PFSK-1 (cell line): ENCODE measurements around the gene C11orf16.

Experiments used
- POLR2AphosphoS5 ChIP-seq: IDR thresholded peaks from 2 replicates; pipeline ENCODE4 v1.6.1; 2012; ENCODE audit warnings: low read depth, mild to moderate bottlenecking, control low read depth, low read length, moderate library complexity
- SIN3A ChIP-seq: IDR thresholded peaks from 2 replicates; pipeline ENCODE4 v1.6.1; 2012; ENCODE audit warnings: mild to moderate bottlenecking, low read length, moderate library complexity, borderline replicate concordance; ENCODE audit not compliant: insufficient read depth
- TAF1 ChIP-seq: IDR thresholded peaks from 2 replicates; pipeline ENCODE4 v1.6.1; 2012; ENCODE audit warnings: low read length, control low read depth, borderline replicate concordance; ENCODE audit not compliant: insufficient read depth

DNA sequence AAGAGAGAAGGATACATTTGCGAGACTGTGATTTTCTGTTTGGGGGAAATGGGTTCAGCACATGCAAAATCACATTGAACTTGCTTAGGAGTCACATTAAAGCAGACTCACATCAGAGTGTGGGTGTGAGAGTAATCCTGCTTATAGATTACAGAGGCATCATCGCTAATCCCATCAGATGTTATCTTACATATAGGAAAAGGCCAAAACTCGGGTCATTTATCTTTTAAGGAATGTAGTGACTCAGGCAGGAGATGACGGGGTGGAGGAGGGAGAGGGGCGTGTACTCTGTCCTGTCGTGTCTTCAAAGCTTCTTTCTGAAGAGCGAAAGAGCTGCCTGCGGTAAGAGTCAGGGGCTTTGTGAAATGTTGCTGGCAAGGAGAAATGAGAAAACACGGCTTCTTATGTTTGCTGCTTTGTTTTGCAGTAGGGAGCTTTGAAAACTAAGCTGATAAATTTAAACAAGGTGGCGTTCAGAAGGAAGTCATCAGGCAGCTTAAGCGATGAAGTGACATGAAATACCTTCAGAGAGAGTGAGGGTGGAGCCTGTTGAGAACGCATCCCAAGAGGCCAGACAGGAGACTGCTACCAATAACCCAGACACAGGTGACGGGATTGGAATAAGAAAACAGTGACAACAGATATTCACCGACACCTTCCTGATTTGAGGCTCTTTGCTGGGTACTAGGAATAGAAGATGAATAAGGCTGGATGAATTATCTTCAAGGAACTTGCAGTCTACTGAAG lies 2.2 kb upstream of the C11orf16 start:
- TF ChIP-seq TAF1 (no peak), SIN3A (no peak), POLR2AphosphoS5 (no peak)
